ENCODE data around the gene PRKN.

PRKN gene

DNA sequence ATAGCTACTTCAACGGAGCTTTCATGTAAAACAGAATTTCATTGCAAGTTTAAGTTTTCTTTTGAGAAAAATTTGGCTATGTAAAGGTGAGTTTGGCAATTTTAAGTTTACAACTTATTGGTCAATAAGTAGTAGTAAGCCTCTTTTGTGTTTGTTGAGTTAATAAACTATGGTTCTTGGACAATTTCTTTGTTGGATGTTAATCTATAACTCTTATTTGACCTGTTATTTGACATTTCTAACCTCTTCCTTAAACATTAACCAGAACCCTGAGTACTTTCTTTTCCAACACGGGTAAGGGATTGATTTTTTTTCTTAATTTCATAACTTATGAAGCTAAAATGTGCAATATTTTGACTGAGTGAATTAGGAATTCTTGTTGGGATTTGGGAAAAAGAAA is 354.4 kb downstream of the PRKN start:
- TF ChIP-seq, protein P1, sequence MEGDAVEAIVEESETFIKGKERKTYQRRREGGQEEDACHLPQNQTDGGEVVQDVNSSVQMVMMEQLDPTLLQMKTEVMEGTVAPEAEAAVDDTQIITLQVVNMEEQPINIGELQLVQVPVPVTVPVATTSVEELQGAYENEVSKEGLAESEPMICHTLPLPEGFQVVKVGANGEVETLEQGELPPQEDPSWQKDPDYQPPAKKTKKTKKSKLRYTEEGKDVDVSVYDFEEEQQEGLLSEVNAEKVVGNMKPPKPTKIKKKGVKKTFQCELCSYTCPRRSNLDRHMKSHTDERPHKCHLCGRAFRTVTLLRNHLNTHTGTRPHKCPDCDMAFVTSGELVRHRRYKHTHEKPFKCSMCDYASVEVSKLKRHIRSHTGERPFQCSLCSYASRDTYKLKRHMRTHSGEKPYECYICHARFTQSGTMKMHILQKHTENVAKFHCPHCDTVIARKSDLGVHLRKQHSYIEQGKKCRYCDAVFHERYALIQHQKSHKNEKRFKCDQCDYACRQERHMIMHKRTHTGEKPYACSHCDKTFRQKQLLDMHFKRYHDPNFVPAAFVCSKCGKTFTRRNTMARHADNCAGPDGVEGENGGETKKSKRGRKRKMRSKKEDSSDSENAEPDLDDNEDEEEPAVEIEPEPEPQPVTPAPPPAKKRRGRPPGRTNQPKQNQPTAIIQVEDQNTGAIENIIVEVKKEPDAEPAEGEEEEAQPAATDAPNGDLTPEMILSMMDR (IDR thresholded peaks at IDR 0.05; ENCODE audit: low read length), result no peak
- no peak for TF ChIP-seq EZH2 (optimal IDR thresholded peaks at IDR 0.05; ENCODE audit: low read depth, low read length)
- TF ChIP-seq EZH2phosphoT487 (IDR thresholded peaks at IDR 0.05; ENCODE audit: low read length), result no peak

DNA sequence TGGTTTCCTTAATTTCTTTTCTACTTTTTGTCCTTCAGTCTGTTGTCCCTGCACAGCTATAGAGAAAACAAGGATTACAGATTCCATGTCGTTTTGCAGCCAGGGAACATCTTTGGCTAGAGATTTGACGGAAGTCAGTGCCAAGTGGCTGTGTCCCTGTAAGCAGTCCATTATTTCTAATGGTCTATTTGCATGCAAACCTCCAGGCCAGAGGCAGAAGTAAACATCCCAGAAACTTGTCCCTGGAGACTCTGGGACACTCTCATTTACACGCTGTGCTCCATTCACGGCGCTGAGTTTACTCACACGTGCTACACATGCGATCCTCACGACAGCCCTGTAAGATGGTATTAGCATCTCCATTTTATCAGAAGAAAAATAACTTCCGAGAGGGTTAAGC is 355.5 kb downstream of the PRKN start:
- Histone ChIP-seq H3K36me3 (replicated peaks; ENCODE audit: insufficient read depth, low read length) (no peaks in the 10 kb centered on the region), H2AFZ (ENCODE audit: low read length) (no peak overlapping the region), H4K20me1 (ENCODE audit: insufficient read depth, low read length) (no peaks in the 10 kb centered on the region), H3K4me3 (ENCODE audit: low read length) (no peak overlapping the region), H3K9me3 (replicated peaks; ENCODE audit: insufficient read depth, low read length) (no peaks in the 10 kb centered on the region), H3K79me2 (ENCODE audit: low read length) (no peaks in the 10 kb centered on the region), H3K27me3 (replicated peaks; ENCODE audit: insufficient read depth, low read length) (no peaks in the 10 kb centered on the region), H3K9ac (ENCODE audit: low read length) (no peak overlapping the region), H3F3A (ENCODE audit: insufficient read depth, low read length) (no peaks in the 10 kb centered on the region), H3K27ac (ENCODE audit: low read length) (no peak overlapping the region), H3K4me2 (ENCODE audit: low read depth, low read length) (no peak overlapping the region), H3K4me1 (ENCODE audit: low read length) (no peaks in the 10 kb centered on the region), H3K9me2 (replicated peaks; ENCODE audit: insufficient read depth, low read length) (no peaks in the 10 kb centered on the region)
- TF ChIP-seq EZH2phosphoT487 (IDR thresholded peaks at IDR 0.05; ENCODE audit: low read length) (no peak), EZH2 (optimal IDR thresholded peaks at IDR 0.05; ENCODE audit: low read depth, low read length) (no peak)
- TF ChIP-seq, protein P1 (IDR thresholded peaks at IDR 0.05; ENCODE audit: low read length), result no peak
- DNase-seq, result no peak

More for the DNA sequence above, 354.4 kb downstream of the PRKN start:
- no peaks in the 10 kb centered on the region for H3K4me1 ChIP-seq (ENCODE audit: low read length)
- H2AFZ ChIP-seq (ENCODE audit: low read length), result no peak overlapping the region
- no peaks in the 10 kb centered on the region for H3K27me3 ChIP-seq (replicated peaks; ENCODE audit: insufficient read depth, low read length)
- H3K9ac ChIP-seq (ENCODE audit: low read length), result no peak overlapping the region
- no peaks in the 10 kb centered on the region for H3K79me2 ChIP-seq (ENCODE audit: low read length)
- no peaks in the 10 kb centered on the region for H3K36me3 ChIP-seq (replicated peaks; ENCODE audit: insufficient read depth, low read length)
- H3K4me2 ChIP-seq (ENCODE audit: low read depth, low read length), result no peak overlapping the region
- no peaks in the 10 kb centered on the region for H4K20me1 ChIP-seq (ENCODE audit: insufficient read depth, low read length)
- no peak overlapping the region for H3K4me3 ChIP-seq (ENCODE audit: low read length)
- no peaks in the 10 kb centered on the region for H3K9me3 ChIP-seq (replicated peaks; ENCODE audit: insufficient read depth, low read length)
- no peak overlapping the region for H3K27ac ChIP-seq (ENCODE audit: low read length)
- no peak for DNase-seq
- no peaks in the 10 kb centered on the region for H3F3A ChIP-seq (ENCODE audit: insufficient read depth, low read length)
- no peaks in the 10 kb centered on the region for H3K9me2 ChIP-seq (replicated peaks; ENCODE audit: insufficient read depth, low read length)

DNA sequence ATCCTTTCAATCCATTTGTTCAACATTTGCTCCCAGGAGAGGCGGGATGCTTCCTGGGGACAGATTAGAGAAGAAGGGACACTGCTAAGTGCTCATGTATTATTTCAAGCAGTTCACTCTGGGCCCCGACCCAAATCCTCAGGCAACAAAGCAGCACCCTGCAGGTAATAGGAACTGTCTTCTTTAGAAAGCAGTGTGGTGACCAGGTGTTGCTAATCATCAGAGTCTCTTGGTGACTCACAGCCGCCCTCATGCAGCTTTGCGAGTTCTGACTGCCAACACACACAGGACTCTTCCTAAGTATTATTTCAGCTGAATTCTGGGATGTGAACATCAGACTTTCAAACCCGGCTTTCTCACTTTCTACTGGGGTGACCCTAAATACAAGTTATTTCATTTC is 356.4 kb downstream of the PRKN start:
- no peak overlapping the region for H3K9ac ChIP-seq (ENCODE audit: low read length)
- H3K9me3 ChIP-seq (replicated peaks; ENCODE audit: insufficient read depth, low read length), result no peaks in the 10 kb centered on the region
- no peaks in the 10 kb centered on the region for H3K9me2 ChIP-seq (replicated peaks; ENCODE audit: insufficient read depth, low read length)
- no peaks in the 10 kb centered on the region for H3K27me3 ChIP-seq (replicated peaks; ENCODE audit: insufficient read depth, low read length)
- no peaks in the 10 kb centered on the region for H3K36me3 ChIP-seq (replicated peaks; ENCODE audit: insufficient read depth, low read length)
- no peaks in the 10 kb centered on the region for H3K79me2 ChIP-seq (ENCODE audit: low read length)
- no peak for TF ChIP-seq EZH2 (optimal IDR thresholded peaks at IDR 0.05; ENCODE audit: low read depth, low read length)
- TF ChIP-seq, protein P1 (IDR thresholded peaks at IDR 0.05; ENCODE audit: low read length), result no peak
- no peak for TF ChIP-seq EZH2phosphoT487 (IDR thresholded peaks at IDR 0.05; ENCODE audit: low read length)
- no peak overlapping the region for H3K4me2 ChIP-seq (ENCODE audit: low read depth, low read length)
- no peaks in the 10 kb centered on the region for H4K20me1 ChIP-seq (ENCODE audit: insufficient read depth, low read length)
- no peak overlapping the region for H3K27ac ChIP-seq (ENCODE audit: low read length)
- H2AFZ ChIP-seq (ENCODE audit: low read length), result no peak overlapping the region
- no peak overlapping the region for H3K4me3 ChIP-seq (ENCODE audit: low read length)
- no peak for DNase-seq
- H3F3A ChIP-seq (ENCODE audit: insufficient read depth, low read length), result no peaks in the 10 kb centered on the region
- H3K4me1 ChIP-seq (ENCODE audit: low read length), result no peaks in the 10 kb centered on the region
